HCT116 (cell line): ENCODE measurements around the gene CISTR. TPM values are rescaled to one million over a fixed set of nuclear protein-coding genes. Genes with fewer than 3 reads are reported as not detected.

Source experiments
- ATAC-seq: fragments of 200-7000 bp; cut with Tn5 transposase; 2 replicates; pipeline ENCODE4 v1.9.1; 2020; ENCODE audit warnings: mild to moderate bottlenecking, moderate library complexity
- BruUV-seq: library from RNA; stranded (reverse); fragments of 400-500 nt; replicated peaks from 2 replicates; lab custom pipeline; 2021; lab: Mats Ljungman, UMichigan
- CTCF ChIA-PET: fragments of 300-600 bp; sonication (Branson Sonifier 250); formaldehyde crosslinking; loops from one replicate; lab custom pipeline; 2021; ENCODE audit warnings: antibody characterized with exemption; lab: Charles Lee
- POLR2A ChIA-PET: fragments of 300-600, 350-600 bp; sonication (Branson Sonifier 250); formaldehyde crosslinking; loops from one replicate; lab custom pipeline; 2021; ENCODE audit warnings: antibody characterized with exemption; lab: Charles Lee
- RAD21 ChIA-PET, 2 experiments: fragments of 300-600 bp; sonication (Branson Sonifier 250); formaldehyde crosslinking; loops; one replicate each; lab custom pipeline; 2023; ENCODE audit warnings: low total read pairs in 2 of 2; ENCODE audit not compliant: uncharacterized antibody in 2 of 2, unreplicated experiment in 2 of 2, low non-redundant PET in 1 of 2; lab: Charles Lee
- DNase-seq: peaks from one replicate; pipeline ENCODE4 v3.0.0-alpha.2; 2010; ENCODE audit warnings: low read depth, low spot score
- H2AFZ ChIP-seq: fragments of 200-600 bp; shearing (Covaris generic), sonication (generic); 2 replicates; pipeline ENCODE4 v1.6.1; 2017; ENCODE audit warnings: low read depth, mixed run types, mixed read lengths, antibody characterized with exemption, low read length; ENCODE audit not compliant: poor library complexity, severe bottlenecking
- H3K27ac ChIP-seq: 2 replicates; pipeline ENCODE4 v1.5.1; 2012; ENCODE audit warnings: low read depth, low read length
- H3K27me3 ChIP-seq: fragments of 200-600 bp; sonication (generic); 2 replicates; pipeline ENCODE4 v1.6.1; 2016; ENCODE audit warnings: mixed run types, low read length, mixed read lengths; ENCODE audit not compliant: insufficient read depth
- H3K36me3 ChIP-seq, 2 experiments: fragments of 200-500 bp in 1 of 2; fragments of 200-600 bp in 1 of 2; sonication (Bioruptor generic) in 1 of 2; sonication (generic) in 1 of 2; 2 replicates each; pipeline versions ENCODE4 v1.5.1 to v1.6.1; 2014 to 2016; ENCODE audit warnings: low read length in 2 of 2, inconsistent platforms in 1 of 2, mixed read lengths in 1 of 2, mixed run types in 1 of 2; ENCODE audit not compliant: insufficient read depth in 2 of 2, control insufficient read depth in 1 of 2
- H3K4me1 ChIP-seq, 2 experiments: fragments of 200-600 bp in 1 of 2; sonication (generic) in 1 of 2; 2 replicates each; pipeline versions ENCODE4 v1.5.1 to v1.6.1; 2012 to 2017; ENCODE audit warnings: low read length in 2 of 2, inconsistent platforms in 1 of 2, mild to moderate bottlenecking in 1 of 2, mixed read lengths in 1 of 2, mixed run types in 1 of 2, moderate library complexity in 1 of 2; ENCODE audit not compliant: insufficient read depth in 2 of 2, control insufficient read depth in 1 of 2
- H3K4me2 ChIP-seq: fragments of 200-600 bp; sonication (generic); 2 replicates; pipeline ENCODE4 v1.6.1; 2017; ENCODE audit warnings: mixed run types, low read length, mixed read lengths
- H3K4me3 ChIP-seq, 2 experiments: fragments of 200-600 bp in 1 of 2; sonication (generic) in 1 of 2; replicated peaks in 1 of 2; 2 replicates each; pipeline ENCODE4 v1.5.1; 2011 to 2016; ENCODE audit warnings: low read length in 2 of 2, control low read depth in 1 of 2, low read depth in 1 of 2, mild to moderate bottlenecking in 1 of 2, mixed read lengths in 1 of 2, mixed run types in 1 of 2
- H3K79me2 ChIP-seq: fragments of 200-600 bp; sonication (generic); 2 replicates; pipeline ENCODE4 v1.6.1; 2017; ENCODE audit warnings: mild to moderate bottlenecking, mixed run types, low read length, moderate library complexity, mixed read lengths; ENCODE audit not compliant: insufficient read depth
- H3K9ac ChIP-seq: fragments of 200-600 bp; sonication (generic); 2 replicates; pipeline ENCODE4 v1.6.1; 2016; ENCODE audit warnings: low read length, mixed read lengths
- H3K9me2 ChIP-seq: fragments of 200-600 bp; sonication (generic), shearing (Covaris generic); 2 replicates; pipeline ENCODE4 v1.6.1; 2017; ENCODE audit warnings: mixed run types, mild to moderate bottlenecking, moderate library complexity; ENCODE audit not compliant: insufficient read depth
- H3K9me3 ChIP-seq, 2 experiments: fragments of 200-500 bp in 1 of 2; fragments of 200-600 bp in 1 of 2; sonication (Bioruptor generic) in 1 of 2; sonication (generic) in 1 of 2; 2 replicates each; pipeline ENCODE4 v1.6.1; 2014 to 2017; ENCODE audit warnings: low read length in 2 of 2, mixed read lengths in 2 of 2, inconsistent platforms in 1 of 2, low read depth in 1 of 2, mild to moderate bottlenecking in 1 of 2, mixed run types in 1 of 2, moderate library complexity in 1 of 2; ENCODE audit not compliant: control insufficient read depth in 1 of 2, insufficient read depth in 1 of 2
- H4K20me1 ChIP-seq: fragments of 200-600 bp; sonication (generic), shearing (Covaris generic); 2 replicates; pipeline ENCODE4 v1.6.1; 2017; ENCODE audit warnings: mixed run types, mild to moderate bottlenecking, moderate library complexity; ENCODE audit not compliant: insufficient read depth
- CBX3 ChIP-seq: IDR thresholded peaks from 2 replicates; pipeline ENCODE4 v1.6.1; 2012; ENCODE audit warnings: low read depth
- CEBPB ChIP-seq: IDR thresholded peaks from 2 replicates; pipeline ENCODE4 v1.6.1; 2012; ENCODE audit warnings: low read depth
- EGR1 ChIP-seq: IDR thresholded peaks from 2 replicates; pipeline ENCODE4 v1.6.1; 2012; ENCODE audit warnings: low read depth
- ELF1 ChIP-seq: IDR thresholded peaks from 2 replicates; pipeline ENCODE4 v1.6.1; 2012; ENCODE audit warnings: low read depth, borderline replicate concordance
- EZH2 ChIP-seq: fragments of 200-600 bp; sonication (generic); IDR thresholded peaks from 2 replicates; pipeline ENCODE4 v1.6.1; 2017; ENCODE audit warnings: antibody characterized with exemption, mixed run types
- FOSL1 ChIP-seq: IDR thresholded peaks from 2 replicates; pipeline ENCODE4 v1.6.1; 2012; ENCODE audit warnings: low read depth
- JUND ChIP-seq: IDR thresholded peaks from 2 replicates; pipeline ENCODE4 v1.6.1; 2012
- POLR2A ChIP-seq: IDR thresholded peaks from 2 replicates; pipeline ENCODE4 v1.7.0; 2011; ENCODE audit warnings: borderline replicate concordance; ENCODE audit not compliant: insufficient read depth, insufficient read length; ENCODE audit errors: extremely low read depth
- POLR2AphosphoS5 ChIP-seq: IDR thresholded peaks from 2 replicates; pipeline ENCODE4 v1.6.1; 2011; ENCODE audit warnings: mild to moderate bottlenecking, low read depth, low read length, moderate library complexity
- RAD21 ChIP-seq: IDR thresholded peaks from 2 replicates; pipeline ENCODE4 v1.6.1; 2012; ENCODE audit warnings: low read depth, mild to moderate bottlenecking
- SIN3A ChIP-seq: IDR thresholded peaks from 2 replicates; pipeline ENCODE4 v1.6.1; 2012; ENCODE audit warnings: low read depth
- SP1 ChIP-seq: IDR thresholded peaks from 2 replicates; pipeline ENCODE4 v1.6.1; 2012; ENCODE audit warnings: low read depth
- SRF ChIP-seq: IDR thresholded peaks from 2 replicates; pipeline ENCODE4 v1.6.1; 2012; ENCODE audit warnings: low read depth
- TCF7L2 ChIP-seq: IDR thresholded peaks from 2 replicates; pipeline ENCODE4 v1.7.0; 2011; ENCODE audit warnings: borderline replicate concordance, inconsistent platforms; ENCODE audit not compliant: insufficient read depth, insufficient read length; ENCODE audit errors: extremely low read depth
- YY1 ChIP-seq: IDR thresholded peaks from 2 replicates; pipeline ENCODE4 v1.6.1; 2011; ENCODE audit warnings: low read length, low read depth, moderate library complexity, mild to moderate bottlenecking; ENCODE audit not compliant: insufficient replicate concordance; ENCODE audit errors: extremely low read depth
- ZFX ChIP-seq: fragments of 450-650 bp; IDR thresholded peaks from 2 replicates; pipeline ENCODE4 v1.6.1; 2017
- ZNF274 ChIP-seq: fragments of 200-500 bp; sonication (Bioruptor generic); IDR thresholded peaks from 2 replicates; pipeline ENCODE4 v1.6.1; 2014; ENCODE audit warnings: mild to moderate bottlenecking, low read depth, low read length, inconsistent platforms
- intact Hi-C: fragments of 100-400 bp; cut with micrococcal nuclease; formaldehyde crosslinking; loops from 2 replicates; pipeline ENCODE4 v1.10.0; 2022
- total RNA-seq: library from RNA; stranded (reverse); gene quantifications from one replicate; pipeline ENCODE4 v1.2.1, GENCODE V29; 2021; ENCODE audit not compliant: unreplicated experiment
- TF ChIP-seq, protein P1 (sequence below): IDR thresholded peaks from 2 replicates; pipeline ENCODE4 v1.6.1; 2012
- TF ChIP-seq, protein P2 (sequence below): IDR thresholded peaks from 2 replicates; pipeline ENCODE4 v1.6.1; 2012; ENCODE audit warnings: low read depth
- TF ChIP-seq, protein P3 (sequence below): IDR thresholded peaks from 2 replicates; pipeline ENCODE4 v1.6.1; 2011; ENCODE audit warnings: mild to moderate bottlenecking, low read length, moderate library complexity; ENCODE audit not compliant: insufficient replicate concordance; ENCODE audit errors: extremely low read depth

The CISTR gene
- total RNA-seq, 1 experiment from 2014 or later = not detected

DNA sequence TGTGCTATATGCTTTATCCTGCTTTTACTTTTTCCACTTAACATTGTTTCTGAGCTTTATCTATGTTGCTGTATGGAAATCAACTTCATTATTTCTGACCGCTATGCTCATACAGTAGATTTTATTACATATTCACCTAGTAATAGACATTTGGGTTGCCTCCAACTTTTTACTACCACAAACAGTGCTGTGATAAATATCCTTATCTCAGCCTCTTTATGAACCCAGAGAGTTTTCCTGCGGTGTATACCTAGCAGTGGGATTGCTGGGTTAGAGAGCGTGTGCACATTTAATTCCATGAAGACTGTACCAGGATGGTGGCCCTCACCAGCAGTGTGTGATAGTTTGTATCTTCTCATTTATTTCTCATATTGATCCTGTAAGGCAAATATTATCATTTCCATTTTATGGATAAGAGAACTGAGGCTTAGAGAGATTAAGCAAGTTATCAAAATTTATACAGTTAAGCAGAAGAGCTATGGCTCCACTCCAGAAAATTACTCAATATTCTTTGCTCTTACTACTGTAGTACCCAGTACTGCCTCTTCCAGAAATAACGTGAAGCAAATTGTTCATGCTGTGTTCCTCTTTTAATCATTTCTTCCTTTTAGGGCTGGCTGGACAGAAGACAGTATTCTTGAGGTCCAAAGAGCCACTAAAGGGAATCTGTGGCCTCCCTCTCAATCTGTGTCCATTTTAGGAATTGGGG lies 26.3 kb upstream of the CISTR start:
- H3K27ac ChIP-seq = no peak overlapping the region
- CTCF ChIA-PET = interaction anchor here (1.2 kb wide), 1 partner anchor 10 kb away, joined by 3 read pairs; no protein-coding TSS in a partner anchor
- TF ChIP-seq EGR1 (no peak), EZH2 (no peak), POLR2A (no peak), SRF (no peak), CEBPB (no peak), JUND (no peak), POLR2AphosphoS5 (no peak), SIN3A (no peak), RAD21 (no peak), ZFX (no peak), ZNF274 (no peak), FOSL1 (no peak), ELF1 (no peak), CBX3 (no peak), YY1 (no peak), TCF7L2 (no peak), SP1 (no peak)
- TF ChIP-seq, protein P1, sequence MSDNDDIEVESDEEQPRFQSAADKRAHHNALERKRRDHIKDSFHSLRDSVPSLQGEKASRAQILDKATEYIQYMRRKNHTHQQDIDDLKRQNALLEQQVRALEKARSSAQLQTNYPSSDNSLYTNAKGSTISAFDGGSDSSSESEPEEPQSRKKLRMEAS = no peak
- TF ChIP-seq, protein P2, sequence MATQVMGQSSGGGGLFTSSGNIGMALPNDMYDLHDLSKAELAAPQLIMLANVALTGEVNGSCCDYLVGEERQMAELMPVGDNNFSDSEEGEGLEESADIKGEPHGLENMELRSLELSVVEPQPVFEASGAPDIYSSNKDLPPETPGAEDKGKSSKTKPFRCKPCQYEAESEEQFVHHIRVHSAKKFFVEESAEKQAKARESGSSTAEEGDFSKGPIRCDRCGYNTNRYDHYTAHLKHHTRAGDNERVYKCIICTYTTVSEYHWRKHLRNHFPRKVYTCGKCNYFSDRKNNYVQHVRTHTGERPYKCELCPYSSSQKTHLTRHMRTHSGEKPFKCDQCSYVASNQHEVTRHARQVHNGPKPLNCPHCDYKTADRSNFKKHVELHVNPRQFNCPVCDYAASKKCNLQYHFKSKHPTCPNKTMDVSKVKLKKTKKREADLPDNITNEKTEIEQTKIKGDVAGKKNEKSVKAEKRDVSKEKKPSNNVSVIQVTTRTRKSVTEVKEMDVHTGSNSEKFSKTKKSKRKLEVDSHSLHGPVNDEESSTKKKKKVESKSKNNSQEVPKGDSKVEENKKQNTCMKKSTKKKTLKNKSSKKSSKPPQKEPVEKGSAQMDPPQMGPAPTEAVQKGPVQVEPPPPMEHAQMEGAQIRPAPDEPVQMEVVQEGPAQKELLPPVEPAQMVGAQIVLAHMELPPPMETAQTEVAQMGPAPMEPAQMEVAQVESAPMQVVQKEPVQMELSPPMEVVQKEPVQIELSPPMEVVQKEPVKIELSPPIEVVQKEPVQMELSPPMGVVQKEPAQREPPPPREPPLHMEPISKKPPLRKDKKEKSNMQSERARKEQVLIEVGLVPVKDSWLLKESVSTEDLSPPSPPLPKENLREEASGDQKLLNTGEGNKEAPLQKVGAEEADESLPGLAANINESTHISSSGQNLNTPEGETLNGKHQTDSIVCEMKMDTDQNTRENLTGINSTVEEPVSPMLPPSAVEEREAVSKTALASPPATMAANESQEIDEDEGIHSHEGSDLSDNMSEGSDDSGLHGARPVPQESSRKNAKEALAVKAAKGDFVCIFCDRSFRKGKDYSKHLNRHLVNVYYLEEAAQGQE = no peak
- TF ChIP-seq, protein P3, sequence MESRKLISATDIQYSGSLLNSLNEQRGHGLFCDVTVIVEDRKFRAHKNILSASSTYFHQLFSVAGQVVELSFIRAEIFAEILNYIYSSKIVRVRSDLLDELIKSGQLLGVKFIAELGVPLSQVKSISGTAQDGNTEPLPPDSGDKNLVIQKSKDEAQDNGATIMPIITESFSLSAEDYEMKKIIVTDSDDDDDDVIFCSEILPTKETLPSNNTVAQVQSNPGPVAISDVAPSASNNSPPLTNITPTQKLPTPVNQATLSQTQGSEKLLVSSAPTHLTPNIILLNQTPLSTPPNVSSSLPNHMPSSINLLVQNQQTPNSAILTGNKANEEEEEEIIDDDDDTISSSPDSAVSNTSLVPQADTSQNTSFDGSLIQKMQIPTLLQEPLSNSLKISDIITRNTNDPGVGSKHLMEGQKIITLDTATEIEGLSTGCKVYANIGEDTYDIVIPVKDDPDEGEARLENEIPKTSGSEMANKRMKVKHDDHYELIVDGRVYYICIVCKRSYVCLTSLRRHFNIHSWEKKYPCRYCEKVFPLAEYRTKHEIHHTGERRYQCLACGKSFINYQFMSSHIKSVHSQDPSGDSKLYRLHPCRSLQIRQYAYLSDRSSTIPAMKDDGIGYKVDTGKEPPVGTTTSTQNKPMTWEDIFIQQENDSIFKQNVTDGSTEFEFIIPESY = no peak
- H3K27me3 ChIP-seq = no peaks in the 10 kb centered on the region; the same call in 1 of the 2 replicates
- intact Hi-C loops = no loop called here
- no peaks in the 10 kb centered on the region for H3K9me2 ChIP-seq
- no peaks in the 10 kb centered on the region for H3K36me3 ChIP-seq
- H3K9ac ChIP-seq = no peak overlapping the region
- H3K79me2 ChIP-seq = no peaks in the 10 kb centered on the region
- H3K4me2 ChIP-seq = no peak overlapping the region
- RAD21 ChIA-PET = no interaction called here
- BruUV-seq = no TSS peak
- H3K9me3 ChIP-seq = no peaks in the 10 kb centered on the region
- no peaks in the 10 kb centered on the region for H3K4me1 ChIP-seq
- no peaks in the 10 kb centered on the region for H4K20me1 ChIP-seq
- no peak overlapping the region for H2AFZ ChIP-seq
- ATAC-seq (no peak), DNase-seq (no peak)
- no peak overlapping the region for H3K4me3 ChIP-seq
- POLR2A ChIA-PET = no interaction called here
